ENCODE data around the gene PARD6B. TPM values are rescaled to one million over a fixed set of nuclear protein-coding genes. Genes with fewer than 3 reads are reported as not detected.

Gene PARD6B
- total and polyA plus RNA-seq, 2 donors (not counting 1 experiment from before 2014, with no cell fraction given), result 0.91 to 6.0 TPM

GRCh38 chr20:50682065-50682464 is 49.3 kb upstream of the PARD6B start:
- intact Hi-C loops (cut with micrococcal nuclease), result no loop called here
- H3K4me1 ChIP-seq (ENCODE audit: control insufficient read depth in 2 of 2, insufficient read depth in 2 of 2, low read length in 2 of 2), result no peaks in the 10 kb centered on the region
- H3K79me2 ChIP-seq (ENCODE audit: control insufficient read depth, insufficient read depth, low read length), result no peaks in the 10 kb centered on the region
- no peak overlapping the region for H3K4me2 ChIP-seq (replicated peaks; ENCODE audit: low read depth, low read length, poor library complexity, severe bottlenecking)
- Mint-ChIP-seq H3K27ac (no peak overlapping the region), H3K27me3 (peaks cover 7% of the 10 kb centered on the region), H3K4me3 (no peak overlapping the region), H3K4me1 (no peaks in the 10 kb centered on the region), H3K9me3 (ENCODE audit: insufficient read depth) (no peaks in the 10 kb centered on the region)
- no peak overlapping the region for H3K4me3 ChIP-seq (ENCODE audit: control extremely low read depth in 1 of 5, extremely low read depth in 1 of 5, insufficient read depth in 1 of 5, low read depth in 2 of 5, low read length in 4 of 5)
- no peaks in the 10 kb centered on the region for H3K9me3 ChIP-seq (ENCODE audit: control extremely low read depth in 1 of 3, control insufficient read depth in 2 of 3, insufficient read depth in 1 of 3, low read length in 2 of 3)
- CTCF ChIA-PET, result no interaction called here
- H3K27ac ChIP-seq (ENCODE audit: low read length in 2 of 2), result no peak overlapping the region
- DNase-seq, result no peak
- POLR2A ChIA-PET, result no interaction called here
- no peaks in the 10 kb centered on the region for H4K20me1 ChIP-seq (ENCODE audit: control insufficient read depth, insufficient read depth, low read length, poor library complexity, severe bottlenecking)
- TF ChIP-seq CTCF (IDR thresholded peaks at IDR 0.05), result no peak
- TF ChIP-seq EZH2 (IDR thresholded peaks at IDR 0.05; ENCODE audit: borderline replicate concordance, insufficient read depth, low read depth, low read length, poor library complexity, severe bottlenecking), result no peak
- no peak overlapping the region for H2AFZ ChIP-seq (ENCODE audit: insufficient read depth, low read depth, low read length, poor library complexity, severe bottlenecking)
- no peak for ATAC-seq (ENCODE audit: low read depth)
- WGBS (ENCODE audit: insufficient coverage), result 87% methylated on average over 3 of the region's 4 CpGs
- H3K36me3 ChIP-seq (replicated peaks in 1 of 2; ENCODE audit: control extremely low read depth in 1 of 2, control insufficient read depth in 1 of 2, extremely low read depth in 1 of 2, insufficient read depth in 2 of 2, low read length in 1 of 2), result no peaks in the 10 kb centered on the region
- H3K27me3 ChIP-seq (replicated peaks in 1 of 4; ENCODE audit: control extremely low read depth in 1 of 4, control insufficient read depth in 3 of 4, insufficient read depth in 4 of 4, low read length in 3 of 4), result peaks cover 0 to 5% (median 0%) of the 10 kb centered on the region in 4 experiments
- H3K9ac ChIP-seq (ENCODE audit: low read length), result no peak overlapping the region

GRCh38 chr20:50682947-50683530 is 48.3 kb upstream of the PARD6B start:
- ChIA-PET POLR2A (no interaction called here), CTCF (no interaction called here)
- no peak for ATAC-seq (ENCODE audit: low read depth)
- no peaks in the 10 kb centered on the region for H4K20me1 ChIP-seq (ENCODE audit: control insufficient read depth, insufficient read depth, low read length, poor library complexity, severe bottlenecking)
- H3K4me2 ChIP-seq (replicated peaks; ENCODE audit: low read depth, low read length, poor library complexity, severe bottlenecking), result no peak overlapping the region
- Mint-ChIP-seq H3K4me1 (no peaks in the 10 kb centered on the region), H3K9me3 (ENCODE audit: insufficient read depth) (no peaks in the 10 kb centered on the region), H3K27ac (no peak overlapping the region), H3K27me3 (peaks cover 10% of the 10 kb centered on the region), H3K4me3 (no peak overlapping the region)
- no peak overlapping the region for H3K4me3 ChIP-seq (ENCODE audit: control extremely low read depth in 1 of 5, extremely low read depth in 1 of 5, insufficient read depth in 1 of 5, low read depth in 2 of 5, low read length in 4 of 5)
- no peak overlapping the region for H2AFZ ChIP-seq (ENCODE audit: insufficient read depth, low read depth, low read length, poor library complexity, severe bottlenecking)
- 85% methylated on average over 4 of the region's 8 CpGs for WGBS (ENCODE audit: insufficient coverage)
- no peak overlapping the region for H3K27ac ChIP-seq (ENCODE audit: low read length in 2 of 2)
- no peaks in the 10 kb centered on the region for H3K36me3 ChIP-seq (replicated peaks in 1 of 2; ENCODE audit: control extremely low read depth in 1 of 2, control insufficient read depth in 1 of 2, extremely low read depth in 1 of 2, insufficient read depth in 2 of 2, low read length in 1 of 2)
- no peak for DNase-seq
- no peaks in the 10 kb centered on the region for H3K79me2 ChIP-seq (ENCODE audit: control insufficient read depth, insufficient read depth, low read length)
- no peaks in the 10 kb centered on the region for H3K4me1 ChIP-seq (ENCODE audit: control insufficient read depth in 2 of 2, insufficient read depth in 2 of 2, low read length in 2 of 2)
- H3K27me3 ChIP-seq (replicated peaks in 1 of 4; ENCODE audit: control extremely low read depth in 1 of 4, control insufficient read depth in 3 of 4, insufficient read depth in 4 of 4, low read length in 3 of 4), result peaks cover 0 to 5% (median 0%) of the 10 kb centered on the region in 4 experiments
- intact Hi-C loops (cut with micrococcal nuclease), result no loop called here
- H3K9ac ChIP-seq (ENCODE audit: low read length), result no peak overlapping the region
- H3K9me3 ChIP-seq (ENCODE audit: control extremely low read depth in 1 of 3, control insufficient read depth in 2 of 3, insufficient read depth in 1 of 3, low read length in 2 of 3), result no peaks in the 10 kb centered on the region
- TF ChIP-seq CTCF (IDR thresholded peaks at IDR 0.05) (no peak), EZH2 (IDR thresholded peaks at IDR 0.05; ENCODE audit: borderline replicate concordance, insufficient read depth, low read depth, low read length, poor library complexity, severe bottlenecking) (no peak)
